ENCODE results near the gene TOLLIP. TPM values are rescaled to one million over a fixed set of nuclear protein-coding genes. Genes with fewer than 3 reads are reported as not detected.

TOLLIP gene
- total and polyA plus RNA-seq, 9 of the 15 experiments (the other 6 are each of a cell fraction or from before 2014, with no cell fraction given): 0.23 to 22.8 (median 7.1) TPM

DNA sequence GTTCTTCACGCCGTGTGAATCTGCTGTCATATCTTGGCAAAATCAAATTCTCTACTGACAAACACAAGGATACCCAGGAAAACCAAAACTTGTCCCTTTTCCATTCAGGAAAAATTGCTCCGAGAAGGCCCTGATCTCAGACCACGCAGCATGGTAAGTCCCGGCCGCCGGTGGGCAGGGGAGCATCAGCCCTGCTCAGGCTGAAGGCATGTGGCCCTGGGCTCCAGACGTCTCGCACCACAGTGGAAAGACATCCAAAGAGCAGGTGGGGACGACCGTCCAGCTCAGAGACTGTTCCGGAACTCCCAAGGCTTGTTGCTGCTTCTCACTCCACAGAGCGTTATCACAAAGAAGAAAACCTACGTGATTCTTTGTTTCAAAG lies 29.8 kb downstream of the TOLLIP start:
- Histone ChIP-seq H3K4me2 (ENCODE audit: insufficient read depth, low read length) (no peak overlapping the region), H3K9me1 (ENCODE audit: control insufficient read depth, insufficient read depth, low read length) (peaks cover 8% of the 10 kb centered on the region), H4K20me1 (replicated peaks; ENCODE audit: control insufficient read depth, insufficient read depth, low read length) (no peaks in the 10 kb centered on the region), H3K27ac (ENCODE audit: extremely low read depth, low read depth, low read length) (no peak overlapping the region), H3K27me3 (ENCODE audit: control insufficient read depth in 2 of 2, insufficient read depth in 2 of 2, low read length in 2 of 2) (no peaks in the 10 kb centered on the region), H3K79me2 (ENCODE audit: control insufficient read depth, insufficient read depth, low read length) (no peaks in the 10 kb centered on the region), H2AFZ (ENCODE audit: low read depth, low read length) (no peak overlapping the region), H3K4me1 (replicated peaks in 1 of 2; ENCODE audit: control insufficient read depth in 2 of 2, insufficient read depth in 2 of 2, low read length in 2 of 2) (peaks cover 0 to 12% of the 10 kb centered on the region in 2 experiments; a peak in 2 of 5 replicates), H3K36me3 (ENCODE audit: control insufficient read depth, insufficient read depth, low read length) (peaks cover 39% of the 10 kb centered on the region; the same call in 2 of the 3 replicates), H3K9me3 (replicated peaks; ENCODE audit: control insufficient read depth, insufficient read depth, low read depth, low read length) (no peaks in the 10 kb centered on the region), H3K4me3 (no peak overlapping the region), H3K9ac (ENCODE audit: insufficient read depth in 1 of 2, low read depth in 2 of 2, low read length in 2 of 2) (no peak overlapping the region; a peak in 1 of 4 replicates)
- in situ Hi-C loops (cut with MboI): no loop called here
- POLR2A ChIA-PET: no interaction called here
- DNase-seq (ENCODE audit: extremely low read depth in 1 of 4, low spot score in 3 of 4) (no peak), FAIRE-seq (no peak), ATAC-seq (no peak)
- BruUV-seq (replicated peaks): no TSS peak
- intact Hi-C loops (cut with micrococcal nuclease): no loop called here
- TF ChIP-seq, protein P1, sequence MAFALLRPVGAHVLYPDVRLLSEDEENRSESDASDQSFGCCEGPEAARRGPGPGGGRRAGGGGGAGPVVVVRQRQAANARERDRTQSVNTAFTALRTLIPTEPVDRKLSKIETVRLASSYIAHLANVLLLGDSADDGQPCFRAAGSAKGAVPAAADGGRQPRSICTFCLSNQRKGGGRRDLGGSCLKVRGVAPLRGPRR (CRISPR knock-in tag; IDR thresholded peaks at IDR 0.05): no peak
- TF ChIP-seq HNRNPLL (IDR thresholded peaks at IDR 0.05; ENCODE audit: low read depth, low read length, poor library complexity, severe bottlenecking) (no peak), CEBPG (CRISPR knock-in tag; IDR thresholded peaks at IDR 0.05) (no peak), CEBPG (tag; conservative IDR thresholded peaks at IDR 0.05 in 1 of 2, IDR thresholded peaks at IDR 0.05 in 1 of 2) (no peak), PHB2 (IDR thresholded peaks at IDR 0.05; ENCODE audit: low read depth) (no peak), ZNF561 (CRISPR knock-in tag; conservative IDR thresholded peaks at IDR 0.05) (no peak)
- CTCF ChIA-PET (ENCODE audit: low intra/inter-chr PET ratio): no interaction called here
- WGBS (ENCODE audit: insufficient coverage, low coverage, missing lambda C conversion rate): 87% methylated on average over 12 of the region's 14 CpGs

All from K562 (cell line).